SK-N-MC (cell line): Measurements from ENCODE around the gene PIK3CG.
"Not testable (repeated sequence)": the region's sequence is repeated elsewhere in the genome, so short reads cannot be mapped to it uniquely, and the experiment has no call there.

ENCODE experiments used
- EZH2 ChIP-seq: fragments of 200-600 bp; sonication (generic); IDR thresholded peaks from one replicate; pipeline ENCODE4 v1.6.1; 2017; ENCODE audit warnings: antibody characterized with exemption
- FOXP2 ChIP-seq: optimal IDR thresholded peaks from 2 replicates; pipeline ENCODE3; 2011; ENCODE audit warnings: mild to moderate bottlenecking, moderate library complexity; ENCODE audit not compliant: insufficient read depth; ENCODE audit errors: extremely low read length, control extremely low read depth
- POLR2AphosphoS5 ChIP-seq: IDR thresholded peaks from 2 replicates; pipeline ENCODE4 v1.6.1; 2012; ENCODE audit warnings: mild to moderate bottlenecking, low read depth, low read length, borderline replicate concordance

DNA sequence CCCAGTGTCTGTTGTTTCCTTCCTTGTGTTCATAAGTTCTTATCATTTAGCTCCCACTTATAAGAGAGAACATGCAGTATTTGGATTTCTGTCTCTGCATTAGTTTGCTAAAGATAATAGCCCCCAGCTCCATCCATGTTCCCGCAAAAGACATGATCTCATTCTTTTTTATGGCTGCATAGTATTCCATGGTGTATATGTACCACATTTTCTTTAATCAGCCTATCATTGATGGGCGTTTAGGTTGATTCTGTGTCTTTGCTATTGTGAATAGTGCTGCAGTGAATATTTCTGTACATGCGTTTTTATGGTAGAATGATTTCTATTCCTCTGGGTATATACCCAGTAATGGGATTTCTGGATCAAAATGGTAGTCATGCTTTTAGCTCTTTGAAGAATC lies 32.5 kb downstream of the PIK3CG start:
- TF ChIP-seq EZH2, POLR2AphosphoS5, FOXP2: not testable (repeated sequence)
